Right lobe of liver (tissue), 6 donors: ENCODE data around the gene CNGA2. TPM values are rescaled to one million over a fixed set of nuclear protein-coding genes. Genes with fewer than 3 reads are reported as not detected.
"Not testable (repeated sequence)": the region's sequence is repeated elsewhere in the genome, so short reads cannot be mapped to it uniquely, and the experiment has no call there.

Source experiments
- ATAC-seq, 4 donors: fragments of 200-7000 bp; cut with Tn5 transposase; one replicate each; pipeline ENCODE4 v1.9.1; 2020; ENCODE audit warnings: mild to moderate bottlenecking in 4 of 4, moderate library complexity in 4 of 4
- DNase-seq, 3 donors: peaks; one replicate each; pipeline ENCODE4 v3.0.0-alpha.2; 2020
- H3K27ac ChIP-seq, 3 donors: fragments of 200-600 bp; one replicate each; pipeline ENCODE4 v1.8.0; 2022
- H3K27me3 ChIP-seq, 2 donors: fragments of 200-600 bp; one replicate each; pipeline ENCODE4 v1.8.0; 2022
- H3K36me3 ChIP-seq, 4 donors: fragments of 200-600 bp; sonication (generic) in 1 of 4; one replicate each; pipeline versions ENCODE4 v1.5.1 to v1.8.0; 2017 to 2022; ENCODE audit warnings: control low read depth in 1 of 4
- H3K4me1 ChIP-seq, 4 donors: fragments of 200-600 bp; sonication (generic) in 1 of 4; one replicate each; pipeline versions ENCODE4 v1.5.1 to v1.8.0; 2017 to 2022; ENCODE audit warnings: control low read depth in 1 of 4
- H3K4me3 ChIP-seq, 3 donors: fragments of 200-600 bp; one replicate each; pipeline ENCODE4 v1.8.0; 2022
- H3K9me3 ChIP-seq, 4 donors: fragments of 200-600 bp; sonication (generic) in 1 of 4; one replicate each; pipeline versions ENCODE4 v1.5.1 to v1.8.0; 2017 to 2022; ENCODE audit warnings: control low read depth in 1 of 4
- POLR2A ChIP-seq: fragments of 450-650 bp; IDR thresholded peaks from one replicate; pipeline ENCODE4 v1.6.1; 2017; ENCODE audit warnings: antibody characterized with exemption, mild to moderate bottlenecking
- WGBS: methylation state at CpG from one replicate; pipeline ENCODE4 v1.1.6; 2018; ENCODE audit warnings: low coverage, low lambda C conversion rate; ENCODE audit not compliant: insufficient coverage; ENCODE audit errors: missing lambda C conversion rate; 5-methylcytosine and 5-hydroxymethylcytosine counted together
- intact Hi-C, 2 donors: fragments of 100-400 bp; cut with DNase I; formaldehyde crosslinking; loops; one replicate each; pipeline versions ENCODE4 v1.11.2 to v1.14.1; 2022
- total RNA-seq, 6 experiments: library from RNA; depleted of rRNA in 2 of 6; stranded (reverse); fragments of >200 nt in 2 of 6; fragmentation: NEBNext Ultra II Directional in 3 of 6; extraction: Animal tissue kit (Norgen Biotek cat#: 25700) in 3 of 6; gene quantifications; one replicate each; pipeline versions ENCODE4 v1.1.0 to v1.2.4, GENCODE V29; 2016 to 2023
- TF ChIP-seq, protein P1 (sequence below), 4 donors: fragments of 200-600 bp in 3 of 4; fragments of 450-650 bp in 1 of 4; IDR thresholded peaks; one replicate each; pipeline versions ENCODE4 v1.5.1 to v1.8.0; 2016 to 2022; ENCODE audit warnings: antibody characterized with exemption in 4 of 4, mild to moderate bottlenecking in 2 of 4
- donor health status: DM: no; HTN: yes; CAD: no.
- donor health status: DM: no; HTN: no; CAD: no.
- donor health status: DM: no; HTN: no; CAD: no.
- donor health status: DM: no; HTN: yes; CAD: no.
- donor health status: DM: no; HTN: yes; CAD: no.

The CNGA2 gene
- total RNA-seq, 6 experiments from 2014 or later: not detected

DNA sequence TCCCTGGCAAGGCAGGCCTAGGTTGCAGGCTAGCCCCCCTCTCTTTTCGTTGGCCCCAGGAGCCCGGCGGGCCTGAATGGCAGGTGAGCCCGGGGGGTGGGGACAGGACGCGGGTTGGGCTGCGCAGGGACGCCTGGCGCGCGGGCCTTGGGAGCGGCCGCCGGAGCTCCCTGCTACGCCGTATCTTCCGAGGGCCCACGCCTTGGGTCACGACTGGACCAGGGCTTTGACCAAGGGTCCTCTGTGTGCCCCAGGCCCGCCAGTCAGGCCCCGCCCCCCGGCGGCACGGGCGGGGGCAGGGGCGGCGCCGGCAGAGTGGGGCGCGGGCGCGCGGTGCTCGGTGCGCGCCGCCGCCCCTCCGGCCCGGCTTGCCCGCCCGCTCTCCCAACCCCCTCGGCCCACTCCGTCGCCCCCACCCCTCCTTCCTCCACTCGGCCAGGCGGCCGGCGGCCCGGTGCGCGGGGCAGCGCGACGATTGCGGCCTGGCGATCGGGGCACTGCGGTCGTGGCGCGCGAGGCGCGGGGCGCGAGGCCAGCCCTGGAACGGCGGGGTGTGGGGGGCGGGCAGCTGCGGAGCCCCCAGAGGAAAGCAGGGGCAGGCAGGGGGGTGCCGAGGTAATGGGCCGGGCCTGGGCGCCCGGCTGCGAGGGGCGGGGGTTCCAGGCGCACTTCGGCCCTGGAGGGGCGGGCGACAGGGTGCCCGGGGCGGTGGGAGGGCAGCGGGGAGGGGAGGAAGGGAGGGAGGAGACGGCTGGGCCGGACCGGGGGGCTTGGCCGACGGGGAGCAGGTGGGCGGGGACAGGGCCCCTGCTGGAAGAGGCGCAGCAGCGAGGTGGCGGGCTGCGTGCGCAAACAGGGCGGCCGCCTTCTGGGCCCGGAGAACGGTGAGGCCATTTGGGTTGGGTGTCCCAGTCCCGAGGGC lies 39.6 kb upstream of the CNGA2 start, which contains the start of gene PRRG3:
Gene PRRG3 (plus strand): TSS at position 798 of the 922 bp plus-strand sequence. CDS start 3,357 bp downstream, outside the sequence.
- ATAC-seq: no peak
- DNase-seq: no peak
- no peaks in the 10 kb centered on the region for H3K4me1 ChIP-seq
- no peaks in the 10 kb centered on the region for H3K27me3 ChIP-seq
- no peaks in the 10 kb centered on the region for H3K9me3 ChIP-seq
- 32% methylated on average over 13 of the region's 100 CpGs for WGBS
- H3K4me3 ChIP-seq: no peak within 1 kb of the TSS
- no peak within 1 kb of the TSS for H3K27ac ChIP-seq
- intact Hi-C loops: no loop called here
- no peak for TF ChIP-seq POLR2A
- TF ChIP-seq, protein P1, sequence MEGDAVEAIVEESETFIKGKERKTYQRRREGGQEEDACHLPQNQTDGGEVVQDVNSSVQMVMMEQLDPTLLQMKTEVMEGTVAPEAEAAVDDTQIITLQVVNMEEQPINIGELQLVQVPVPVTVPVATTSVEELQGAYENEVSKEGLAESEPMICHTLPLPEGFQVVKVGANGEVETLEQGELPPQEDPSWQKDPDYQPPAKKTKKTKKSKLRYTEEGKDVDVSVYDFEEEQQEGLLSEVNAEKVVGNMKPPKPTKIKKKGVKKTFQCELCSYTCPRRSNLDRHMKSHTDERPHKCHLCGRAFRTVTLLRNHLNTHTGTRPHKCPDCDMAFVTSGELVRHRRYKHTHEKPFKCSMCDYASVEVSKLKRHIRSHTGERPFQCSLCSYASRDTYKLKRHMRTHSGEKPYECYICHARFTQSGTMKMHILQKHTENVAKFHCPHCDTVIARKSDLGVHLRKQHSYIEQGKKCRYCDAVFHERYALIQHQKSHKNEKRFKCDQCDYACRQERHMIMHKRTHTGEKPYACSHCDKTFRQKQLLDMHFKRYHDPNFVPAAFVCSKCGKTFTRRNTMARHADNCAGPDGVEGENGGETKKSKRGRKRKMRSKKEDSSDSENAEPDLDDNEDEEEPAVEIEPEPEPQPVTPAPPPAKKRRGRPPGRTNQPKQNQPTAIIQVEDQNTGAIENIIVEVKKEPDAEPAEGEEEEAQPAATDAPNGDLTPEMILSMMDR (IDR thresholded peaks at IDR 0.05): no peak
- no peaks in the 10 kb centered on the region for H3K36me3 ChIP-seq

DNA sequence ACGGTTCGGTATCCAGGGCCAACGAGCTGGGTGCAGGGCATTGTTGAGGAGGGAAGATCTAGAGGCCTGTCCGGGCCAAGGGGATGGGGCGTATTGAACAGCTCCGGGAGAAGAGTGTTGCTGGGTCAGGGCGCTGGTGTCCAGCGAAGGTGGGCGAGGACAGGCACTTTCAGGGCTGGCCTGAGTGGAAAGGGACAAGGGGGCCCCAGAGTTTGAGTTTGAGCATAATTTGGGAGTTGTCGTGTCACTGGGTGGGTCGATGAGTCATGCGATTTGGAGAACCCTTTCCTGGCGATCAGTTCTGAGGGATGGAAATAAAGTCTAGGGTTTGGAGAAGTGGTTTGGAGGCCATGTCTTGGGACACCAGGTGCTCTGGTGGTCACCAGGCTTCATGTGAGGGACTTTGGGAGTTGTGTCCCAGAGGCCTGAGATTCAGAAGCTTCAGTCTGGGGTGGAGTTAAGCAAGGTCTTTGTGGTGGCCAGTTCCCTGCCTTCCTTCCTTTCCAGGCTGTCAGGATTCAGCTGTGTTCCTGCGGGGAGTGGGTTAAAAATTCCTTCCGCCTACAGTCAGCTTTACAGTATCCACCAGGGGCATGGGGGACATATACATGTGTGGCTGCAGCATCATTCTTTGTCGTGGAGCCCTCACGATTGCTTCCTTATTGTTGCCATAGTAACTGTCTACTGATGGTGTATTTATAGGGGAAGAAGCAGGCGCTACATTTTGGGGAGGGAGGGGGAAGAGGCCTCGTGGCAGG lies 38.8 kb upstream of the CNGA2 start:
- H3K9me3 ChIP-seq: no peaks in the 10 kb centered on the region
- H3K36me3 ChIP-seq: no peaks in the 10 kb centered on the region
- intact Hi-C loops: no loop called here
- 21% methylated on average over 11 of the region's 19 CpGs for WGBS
- DNase-seq: no peak
- no peaks in the 10 kb centered on the region for H3K4me1 ChIP-seq
- no peak for ATAC-seq
- no peak overlapping the region for H3K4me3 ChIP-seq
- H3K27ac ChIP-seq: no peak overlapping the region
- TF ChIP-seq POLR2A: no peak
- TF ChIP-seq, protein P1 (IDR thresholded peaks at IDR 0.05): no peak
- no peaks in the 10 kb centered on the region for H3K27me3 ChIP-seq

DNA sequence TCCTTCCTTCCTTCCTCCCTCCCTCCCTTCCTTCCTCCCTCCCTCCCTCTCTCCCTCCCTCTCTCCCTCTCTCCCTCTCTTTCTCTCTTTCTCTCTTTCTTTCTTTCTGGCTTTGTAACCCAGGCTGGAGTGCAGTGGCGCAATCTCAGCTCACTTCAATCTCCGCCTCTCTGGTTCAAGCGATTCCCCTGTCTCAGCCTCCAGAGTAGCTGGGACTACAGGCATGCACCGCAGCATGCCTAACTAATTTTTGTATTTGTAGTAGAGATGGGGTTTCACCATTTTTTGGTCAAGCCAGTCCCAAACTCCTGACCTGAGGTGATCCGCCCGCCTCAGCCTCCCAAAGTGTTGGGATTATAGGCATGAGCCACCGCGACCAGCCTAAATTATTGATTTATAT lies 37.5 kb upstream of the CNGA2 start:
- ATAC-seq, H3K4me3 ChIP-seq, H3K4me1 ChIP-seq, H3K27me3 ChIP-seq, H3K9me3 ChIP-seq, H3K36me3 ChIP-seq, DNase-seq, intact Hi-C loops, H3K27ac ChIP-seq: not testable (repeated sequence)
- WGBS: 75% methylated on average over 8 of the region's 8 CpGs

DNA sequence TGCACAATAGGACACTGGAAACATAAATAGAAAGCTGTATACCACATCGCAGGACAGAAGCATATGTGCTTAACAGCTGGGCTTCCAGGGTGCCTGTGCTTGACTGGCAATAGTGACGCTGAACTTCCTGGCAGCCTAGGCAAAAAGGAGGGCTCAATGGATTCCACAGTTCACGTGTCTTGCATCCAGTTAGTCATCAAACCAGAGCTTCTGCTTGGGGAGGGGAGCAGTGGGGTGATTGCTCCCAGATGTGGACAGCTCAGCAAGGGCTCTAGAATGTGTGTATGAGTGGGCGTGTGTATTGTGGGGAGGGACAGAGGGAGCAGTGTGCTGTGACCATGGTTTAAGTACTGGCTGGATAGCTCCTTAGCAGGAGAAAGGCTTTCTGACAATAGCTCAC lies 37.0 kb upstream of the CNGA2 start:
- WGBS: 43% methylated on average over 4 of the region's 4 CpGs

More for the DNA sequence above, 37.0 kb upstream of the CNGA2 start:
- H3K4me1 ChIP-seq: no peaks in the 10 kb centered on the region
- H3K27me3 ChIP-seq: no peaks in the 10 kb centered on the region
- H3K9me3 ChIP-seq: no peaks in the 10 kb centered on the region
- TF ChIP-seq POLR2A: no peak
- TF ChIP-seq, protein P1 (IDR thresholded peaks at IDR 0.05): no peak
- no peak for DNase-seq
- H3K36me3 ChIP-seq: no peaks in the 10 kb centered on the region
- H3K27ac ChIP-seq: no peak overlapping the region
- intact Hi-C loops: no loop called here
- no peak overlapping the region for H3K4me3 ChIP-seq
- ATAC-seq: no peak
